Peyer's patch (tissue), 4 donors: ENCODE measurements around the gene FAT1. TPM values are rescaled to one million over a fixed set of nuclear protein-coding genes. Genes with fewer than 3 reads are reported as not detected.

ENCODE experiments used
- DNase-seq, 3 donors: peaks; one replicate each; pipeline ENCODE4 v3.0.0-alpha.2; 2017 to 2019
- H3K27ac ChIP-seq, 4 donors: fragments of 200-600 bp; sonication (generic); one replicate each; pipeline ENCODE4 v1.5.1; 2016 to 2019
- H3K27me3 ChIP-seq, 2 donors: fragments of 200-600 bp; sonication (generic); one replicate each; pipeline ENCODE4 v1.5.1; 2019
- H3K36me3 ChIP-seq, 3 donors: fragments of 200-600 bp; sonication (generic); one replicate each; pipeline ENCODE4 v1.5.1; 2016 to 2019
- H3K4me1 ChIP-seq, 4 donors: fragments of 200-600 bp; sonication (generic); one replicate each; pipeline ENCODE4 v1.5.1; 2016 to 2019
- H3K4me3 ChIP-seq, 4 donors: fragments of 200-600 bp; sonication (generic); 1 replicate in 3 of 4; 2 replicates in 1 of 4; pipeline ENCODE4 v1.5.1; 2016 to 2019; ENCODE audit warnings: mild to moderate bottlenecking in 1 of 4
- H3K9me3 ChIP-seq, 4 donors: fragments of 200-600 bp; sonication (generic); one replicate each; pipeline ENCODE4 v1.5.1; 2016 to 2019; ENCODE audit warnings: mild to moderate bottlenecking in 1 of 4
- CTCF ChIP-seq, 6 experiments: fragments of 450-650 bp in 4 of 6; fragments of 200-600 bp in 2 of 6; sonication (generic) in 1 of 6; IDR thresholded peaks; one replicate each; pipeline ENCODE4 v1.5.1; 2017 to 2019; ENCODE audit warnings: antibody characterized with exemption in 6 of 6, mild to moderate bottlenecking in 3 of 6, moderate library complexity in 1 of 6
- POLR2A ChIP-seq, 2 donors: fragments of 450-650 bp; IDR thresholded peaks; one replicate each; pipeline ENCODE4 v1.5.1; 2017; ENCODE audit warnings: antibody characterized with exemption in 2 of 2, mild to moderate bottlenecking in 2 of 2, moderate library complexity in 2 of 2
- total RNA-seq, 4 donors: library from RNA; depleted of rRNA; stranded (reverse); fragments of >200 nt; gene quantifications; one replicate each; pipeline ENCODE4 v1.1.0, GENCODE V29; 2016

FAT1 gene
- total RNA-seq, 4 donors from 2014 or later: 88.3 to 580 (median 468) TPM

DNA sequence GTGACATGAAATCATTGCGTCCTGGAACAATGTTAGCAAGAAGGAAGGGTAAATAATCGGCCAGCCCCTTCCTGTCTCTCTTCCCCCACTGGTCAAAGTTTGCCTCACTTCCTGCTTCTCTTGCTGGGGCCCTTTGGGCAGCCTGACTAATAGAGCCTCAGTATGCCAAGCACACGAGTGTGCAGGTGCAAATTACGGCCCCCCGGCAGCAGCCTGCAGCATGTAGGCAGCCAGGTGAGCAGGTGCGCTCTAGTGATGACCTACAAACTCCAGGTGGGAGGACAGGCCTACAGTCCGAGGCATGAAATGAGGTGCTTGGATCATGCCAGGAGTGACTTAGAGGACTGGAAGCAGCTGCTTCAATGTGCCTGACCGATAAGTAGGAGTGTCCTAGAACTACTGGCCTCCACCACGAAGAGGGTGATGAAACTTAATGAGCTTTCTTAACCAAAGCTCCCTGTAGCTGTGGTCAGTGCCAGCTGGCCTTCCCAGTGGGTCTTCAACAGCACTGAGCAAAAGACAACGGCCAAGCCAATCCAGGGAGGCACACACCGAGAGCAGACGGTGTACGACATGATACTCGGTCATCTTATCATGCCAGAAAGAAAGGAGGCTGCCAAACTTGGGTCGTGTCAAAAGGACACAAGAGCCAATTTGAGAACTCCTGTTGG lies 26.1 kb upstream of the FAT1 start:
- TF ChIP-seq POLR2A (IDR thresholded peaks at IDR 0.05) (no peak), CTCF (IDR thresholded peaks at IDR 0.05) (no peak)
- no peaks in the 10 kb centered on the region for H3K27me3 ChIP-seq
- no peak for DNase-seq

DNA sequence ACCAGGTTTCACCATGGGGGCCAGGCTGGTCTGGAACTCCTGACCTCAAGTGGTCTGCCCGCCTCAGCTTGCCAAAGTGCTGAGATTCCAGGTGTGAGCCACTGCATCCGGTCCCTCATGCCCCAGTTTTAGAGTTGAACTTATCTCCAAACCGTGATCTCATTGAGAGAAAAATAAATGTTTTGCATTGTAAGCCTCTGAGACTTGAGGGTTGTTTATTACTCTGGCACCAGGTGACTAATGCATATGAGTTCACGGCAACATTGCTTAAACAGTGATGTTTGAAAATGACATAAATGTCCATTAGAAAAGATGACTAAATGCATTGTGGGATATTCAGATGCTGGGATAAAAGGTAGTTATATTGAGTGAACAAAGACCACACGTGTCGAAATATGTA lies 22.9 kb upstream of the FAT1 start:
- Histone ChIP-seq H3K36me3 (no peaks in the 10 kb centered on the region), H3K9me3 (no peaks in the 10 kb centered on the region), H3K4me3 (no peak overlapping the region), H3K4me1 (no peaks in the 10 kb centered on the region), H3K27me3 (no peaks in the 10 kb centered on the region), H3K27ac (no peak overlapping the region)
- no peak for DNase-seq
- TF ChIP-seq CTCF (IDR thresholded peaks at IDR 0.05) (no peak), POLR2A (IDR thresholded peaks at IDR 0.05) (no peak)

More for the DNA sequence above, 26.1 kb upstream of the FAT1 start:
- H3K36me3 ChIP-seq: no peaks in the 10 kb centered on the region
- peaks cover 0 to under 1% (median 0%) of the 10 kb centered on the region in 4 donors for H3K4me1 ChIP-seq
- no peaks in the 10 kb centered on the region for H3K9me3 ChIP-seq
- H3K27ac ChIP-seq: no peak overlapping the region
- H3K4me3 ChIP-seq: no peak overlapping the region

GRCh38 chr4:186743261-186743660 lies 19.6 kb upstream of the FAT1 start:
- TF ChIP-seq CTCF (IDR thresholded peaks at IDR 0.05) (no peak), POLR2A (IDR thresholded peaks at IDR 0.05) (no peak)
- H3K27me3 ChIP-seq: no peaks in the 10 kb centered on the region
- H3K36me3 ChIP-seq: no peaks in the 10 kb centered on the region
- H3K4me1 ChIP-seq: peaks cover 0 to 14% (median 0%) of the 10 kb centered on the region in 4 donors
- no peak overlapping the region for H3K4me3 ChIP-seq
- no peaks in the 10 kb centered on the region for H3K9me3 ChIP-seq
- no peak overlapping the region for H3K27ac ChIP-seq
- no peak for DNase-seq

DNA sequence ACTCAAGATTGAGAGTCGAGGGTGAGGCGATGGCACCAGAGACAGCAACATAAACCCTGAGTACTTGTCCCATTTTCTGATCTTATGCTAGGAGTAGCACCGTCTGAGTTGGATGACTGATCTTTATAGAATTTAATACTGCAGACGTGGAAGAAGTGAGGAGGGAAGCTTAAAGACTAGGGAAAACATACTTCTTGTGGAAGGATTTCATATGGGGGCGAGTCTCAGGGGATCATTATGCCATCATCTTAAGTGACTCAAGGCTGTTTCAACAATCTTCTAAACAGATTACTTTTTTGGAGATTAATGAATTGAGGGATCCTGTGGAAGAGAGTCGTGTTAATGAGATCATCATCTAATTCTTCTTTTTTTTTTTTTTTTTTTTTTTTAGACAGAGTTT lies 17.2 kb upstream of the FAT1 start:
- no peaks in the 10 kb centered on the region for H3K9me3 ChIP-seq
- no peak for TF ChIP-seq CTCF (IDR thresholded peaks at IDR 0.05)
- TF ChIP-seq POLR2A (IDR thresholded peaks at IDR 0.05): no peak
- peak overlapping the region in 2 of 4 donors; percentile 63 to 64 for H3K27ac ChIP-seq
- peaks cover 0 to 14% (median 0%) of the 10 kb centered on the region in 4 donors for H3K4me1 ChIP-seq
- DNase-seq: no peak
- H3K36me3 ChIP-seq: no peaks in the 10 kb centered on the region
- H3K27me3 ChIP-seq: no peaks in the 10 kb centered on the region
- H3K4me3 ChIP-seq: no peak overlapping the region

DNA sequence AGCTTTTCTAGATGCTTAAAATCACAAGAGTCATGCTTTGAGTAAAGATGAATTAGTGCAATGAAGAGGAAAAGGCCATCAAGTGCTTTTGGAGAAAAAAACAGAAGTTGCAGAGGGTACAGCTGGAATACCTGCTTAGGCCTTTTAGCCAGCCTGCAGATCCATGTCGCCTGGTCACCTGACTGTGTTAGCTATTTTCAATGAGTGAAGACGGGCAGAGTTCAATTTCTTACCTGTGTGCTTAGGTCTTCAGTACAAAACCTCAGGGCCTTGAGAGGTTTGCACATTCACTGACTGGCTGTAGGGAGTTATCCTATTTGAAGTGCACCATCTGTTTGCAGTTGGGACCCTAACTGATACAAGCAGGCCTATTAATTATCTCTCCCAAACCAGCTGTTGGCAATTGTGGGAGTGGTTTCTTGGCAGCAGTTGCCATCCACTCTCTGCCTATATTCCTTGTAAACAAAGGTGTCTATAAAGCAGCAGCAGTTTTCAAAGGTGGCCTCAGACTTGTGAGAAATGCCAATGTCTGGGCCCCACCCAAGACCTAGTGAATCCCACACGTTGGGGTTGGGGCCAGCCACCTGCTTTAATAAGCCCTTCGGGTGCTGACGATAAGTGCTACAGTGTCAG lies 16.3 kb upstream of the FAT1 start:
- TF ChIP-seq POLR2A (IDR thresholded peaks at IDR 0.05) (no peak), CTCF (IDR thresholded peaks at IDR 0.05) (no peak)
- Histone ChIP-seq H3K36me3 (no peaks in the 10 kb centered on the region), H3K9me3 (no peaks in the 10 kb centered on the region), H3K27me3 (no peaks in the 10 kb centered on the region), H3K4me3 (no peak overlapping the region), H3K27ac (peak overlapping the region in 2 of 4 donors; percentile 63 to 64), H3K4me1 (peaks cover 0 to 14% (median 0%) of the 10 kb centered on the region in 4 donors)
- peak in 2 of 3 donors; percentile 58 to 68 for DNase-seq
